ENCODE measurements around the gene ZNF121.

ZNF121 gene

GRCh38 chr19:9538183-9539058 lies 45.9 kb downstream of the ZNF121 start, which contains the start of gene ZNF426:
Gene ZNF426 (minus strand): TSS chr19:9538645. CDS start chr19:9536232, 2,413 bp downstream.
- peak; percentile 97 for DNase-seq (ENCODE audit: low read depth, low spot score)

GRCh38 chr19:9535934-9536333 lies 48.4 kb downstream of the ZNF121 start:
- DNase-seq (ENCODE audit: low read depth, low spot score), result no peak

- DNase-seq (ENCODE audit: low read depth, low spot score), result no peak
Observed at GRCh38 chr19:9531933-9532332, 52.4 kb downstream of the ZNF121 start.

- no peak for DNase-seq (ENCODE audit: low read depth, low spot score)
Observed at GRCh38 chr19:9528757-9529336, 55.5 kb downstream of the ZNF121 start.

GRCh38 chr19:9523885-9524474 lies 60.3 kb downstream of the ZNF121 start:
- no peak for DNase-seq (ENCODE audit: low read depth, low spot score)
